Measurements from ENCODE around the gene STRADA.

STRADA gene

GRCh38 chr17:63653050-63653449, 88.5 kb downstream of the STRADA start:
- Histone ChIP-seq H3K36me3 (peaks cover 50% of the 10 kb centered on the region), H3K27ac (peak overlapping the region; percentile 72), H3K9me3 (no peaks in the 10 kb centered on the region), H3K4me3 (ENCODE audit: low read depth in 1 of 2, low read length in 1 of 2) (peak overlapping the region in 1 of 2 experiments; percentile 22), H3K4me1 (ENCODE audit: control insufficient read depth in 1 of 2, insufficient read depth in 1 of 2, low read depth in 1 of 2, low read length in 1 of 2) (peaks cover 74 to 78% of the 10 kb centered on the region in 2 experiments), H3K27me3 (no peaks in the 10 kb centered on the region)
- TF ChIP-seq, protein P1, sequence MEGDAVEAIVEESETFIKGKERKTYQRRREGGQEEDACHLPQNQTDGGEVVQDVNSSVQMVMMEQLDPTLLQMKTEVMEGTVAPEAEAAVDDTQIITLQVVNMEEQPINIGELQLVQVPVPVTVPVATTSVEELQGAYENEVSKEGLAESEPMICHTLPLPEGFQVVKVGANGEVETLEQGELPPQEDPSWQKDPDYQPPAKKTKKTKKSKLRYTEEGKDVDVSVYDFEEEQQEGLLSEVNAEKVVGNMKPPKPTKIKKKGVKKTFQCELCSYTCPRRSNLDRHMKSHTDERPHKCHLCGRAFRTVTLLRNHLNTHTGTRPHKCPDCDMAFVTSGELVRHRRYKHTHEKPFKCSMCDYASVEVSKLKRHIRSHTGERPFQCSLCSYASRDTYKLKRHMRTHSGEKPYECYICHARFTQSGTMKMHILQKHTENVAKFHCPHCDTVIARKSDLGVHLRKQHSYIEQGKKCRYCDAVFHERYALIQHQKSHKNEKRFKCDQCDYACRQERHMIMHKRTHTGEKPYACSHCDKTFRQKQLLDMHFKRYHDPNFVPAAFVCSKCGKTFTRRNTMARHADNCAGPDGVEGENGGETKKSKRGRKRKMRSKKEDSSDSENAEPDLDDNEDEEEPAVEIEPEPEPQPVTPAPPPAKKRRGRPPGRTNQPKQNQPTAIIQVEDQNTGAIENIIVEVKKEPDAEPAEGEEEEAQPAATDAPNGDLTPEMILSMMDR (IDR thresholded peaks at IDR 0.05): no peak
